Upper lobe of left lung (tissue), 4 donors: ENCODE measurements around the gene DCUN1D3.

Experiments
- EP300 ChIP-seq, 4 donors: sonication (generic); formaldehyde crosslinking; IDR thresholded peaks; one replicate each; pipeline ENCODE4 v1.5.1; 2017; ENCODE audit warnings: antibody characterized with exemption in 4 of 4, control low read depth in 2 of 4
- POLR2A ChIP-seq, 4 donors: fragments of 450-650 bp; IDR thresholded peaks; one replicate each; pipeline ENCODE4 v1.5.1; 2016 to 2017; ENCODE audit warnings: antibody characterized with exemption in 4 of 4, mild to moderate bottlenecking in 2 of 4
- POLR2AphosphoS5 ChIP-seq, 2 donors: sonication (generic); formaldehyde crosslinking; IDR thresholded peaks; one replicate each; pipeline ENCODE4 v1.5.1; 2017; ENCODE audit warnings: antibody characterized with exemption in 2 of 2
- TF ChIP-seq, protein P1 (sequence below), 6 experiments: fragments of 450-650 bp in 4 of 6; fragments of 200-600 bp in 2 of 6; sonication (generic) in 2 of 6; IDR thresholded peaks; one replicate each; pipeline ENCODE4 v1.5.1; 2016 to 2019; ENCODE audit warnings: antibody characterized with exemption in 6 of 6

DNA sequence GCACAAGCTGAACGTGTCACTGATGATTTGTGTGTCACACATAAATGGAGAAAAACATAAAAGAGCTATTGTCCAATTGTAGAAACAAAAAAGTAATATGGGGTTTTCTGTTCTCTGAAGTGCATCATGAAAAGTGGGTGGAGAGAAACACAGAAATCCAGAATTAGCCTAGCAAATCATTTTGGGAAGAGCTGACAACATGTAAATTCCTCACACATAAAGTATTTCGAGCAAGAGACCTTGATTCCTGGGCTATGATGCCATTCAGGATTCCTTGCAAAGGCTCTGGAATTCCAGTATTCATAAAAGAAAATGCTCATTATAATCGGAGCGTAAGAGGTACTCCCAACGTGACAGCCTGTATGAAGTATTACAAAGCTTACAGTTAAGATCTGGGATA, 1.1 kb downstream of the DCUN1D3 start:
- TF ChIP-seq POLR2A (IDR thresholded peaks at IDR 0.05), result no peak
- TF ChIP-seq, protein P1, sequence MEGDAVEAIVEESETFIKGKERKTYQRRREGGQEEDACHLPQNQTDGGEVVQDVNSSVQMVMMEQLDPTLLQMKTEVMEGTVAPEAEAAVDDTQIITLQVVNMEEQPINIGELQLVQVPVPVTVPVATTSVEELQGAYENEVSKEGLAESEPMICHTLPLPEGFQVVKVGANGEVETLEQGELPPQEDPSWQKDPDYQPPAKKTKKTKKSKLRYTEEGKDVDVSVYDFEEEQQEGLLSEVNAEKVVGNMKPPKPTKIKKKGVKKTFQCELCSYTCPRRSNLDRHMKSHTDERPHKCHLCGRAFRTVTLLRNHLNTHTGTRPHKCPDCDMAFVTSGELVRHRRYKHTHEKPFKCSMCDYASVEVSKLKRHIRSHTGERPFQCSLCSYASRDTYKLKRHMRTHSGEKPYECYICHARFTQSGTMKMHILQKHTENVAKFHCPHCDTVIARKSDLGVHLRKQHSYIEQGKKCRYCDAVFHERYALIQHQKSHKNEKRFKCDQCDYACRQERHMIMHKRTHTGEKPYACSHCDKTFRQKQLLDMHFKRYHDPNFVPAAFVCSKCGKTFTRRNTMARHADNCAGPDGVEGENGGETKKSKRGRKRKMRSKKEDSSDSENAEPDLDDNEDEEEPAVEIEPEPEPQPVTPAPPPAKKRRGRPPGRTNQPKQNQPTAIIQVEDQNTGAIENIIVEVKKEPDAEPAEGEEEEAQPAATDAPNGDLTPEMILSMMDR (IDR thresholded peaks at IDR 0.05), result no peak
- TF ChIP-seq POLR2AphosphoS5 (IDR thresholded peaks at IDR 0.05), result no peak
- no peak for TF ChIP-seq EP300 (IDR thresholded peaks at IDR 0.05)
